IMR-90 (cell line): ENCODE results near the gene SELENOO. TPM values are rescaled to one million over a fixed set of nuclear protein-coding genes. Genes with fewer than 3 reads are reported as not detected.
A peak's percentile ranks its signal among the peaks of the same experiment; 100 is the strongest.

Experiments used
- ATAC-seq: fragments of 200-7000 bp; cut with Tn5 transposase; 2 replicates; pipeline ENCODE4 v1.9.1; 2020; ENCODE audit warnings: low read depth, mild to moderate bottlenecking, moderate library complexity
- BruUV-seq: library from RNA; stranded (reverse); fragments of 400-500 nt; replicated peaks from 2 replicates; lab custom pipeline; 2021; lab: Mats Ljungman, UMichigan
- CTCF ChIA-PET: fragments of 300-600 bp; formaldehyde crosslinking; extraction: SDS; loops from one replicate; lab custom pipeline; 2021; ENCODE audit warnings: antibody characterized with exemption; lab: Yijun Ruan, JAX
- POLR2A ChIA-PET: fragments of 300-600 bp; sonication (Branson Sonifier 250); formaldehyde crosslinking; loops from one replicate; lab custom pipeline; 2022; ENCODE audit warnings: antibody characterized with exemption; ENCODE audit not compliant: unreplicated experiment; lab: Charles Lee
- DNase-seq: peaks from one replicate; pipeline ENCODE4 v3.0.0; 2013
- H2AFZ ChIP-seq: replicated peaks from 2 replicates; pipeline ENCODE3; 2013; ENCODE audit warnings: low read length, mild to moderate bottlenecking; ENCODE audit not compliant: poor library complexity
- H2AK5ac ChIP-seq: 2 replicates; pipeline ENCODE4 v1.6.1; 2013; ENCODE audit warnings: low read depth, low read length, inconsistent platforms
- H2AK9ac ChIP-seq: replicated peaks from 2 replicates; pipeline ENCODE3; 2013; ENCODE audit warnings: mild to moderate bottlenecking, low read depth, low read length, moderate library complexity; ENCODE audit not compliant: poor library complexity
- H2BK120ac ChIP-seq: 2 replicates; pipeline ENCODE4 v1.6.1; 2013; ENCODE audit warnings: low read depth, low read length, inconsistent platforms
- H2BK15ac ChIP-seq: 3 replicates; pipeline ENCODE4 v1.6.1; 2013; ENCODE audit warnings: low read depth, low read length, inconsistent platforms
- H2BK20ac ChIP-seq: 2 replicates; pipeline ENCODE4 v1.6.1; 2013; ENCODE audit warnings: low read depth, mild to moderate bottlenecking, inconsistent platforms, low read length, moderate library complexity
- H2BK5ac ChIP-seq: 2 replicates; pipeline ENCODE4 v1.6.1; 2013; ENCODE audit warnings: mild to moderate bottlenecking, low read depth, low read length, inconsistent platforms; ENCODE audit not compliant: poor library complexity, severe bottlenecking
- H3K14ac ChIP-seq: replicated peaks from 2 replicates; pipeline ENCODE4 v1.6.1; 2013; ENCODE audit warnings: low read depth, low read length, inconsistent platforms
- H3K18ac ChIP-seq: 2 replicates; pipeline ENCODE4 v1.6.1; 2013; ENCODE audit warnings: low read depth, low read length, control low read depth
- H3K23ac ChIP-seq: 2 replicates; pipeline ENCODE4 v1.6.1; 2013; ENCODE audit warnings: low read depth, low read length, inconsistent platforms
- H3K27ac ChIP-seq: 2 replicates; pipeline ENCODE4 v1.5.1; 2013; ENCODE audit warnings: mild to moderate bottlenecking, control low read depth, low read length; ENCODE audit not compliant: insufficient read depth
- H3K27me3 ChIP-seq: 2 replicates; pipeline ENCODE4 v1.6.1; 2013; ENCODE audit warnings: low read length; ENCODE audit not compliant: control insufficient read depth, insufficient read depth
- H3K36me3 ChIP-seq: 2 replicates; pipeline ENCODE4 v1.6.1; 2013; ENCODE audit warnings: low read length, mixed read lengths; ENCODE audit not compliant: control insufficient read depth, insufficient read depth
- H3K4ac ChIP-seq: 2 replicates; pipeline ENCODE4 v1.6.1; 2013; ENCODE audit warnings: low read depth, low read length, inconsistent platforms
- H3K4me1 ChIP-seq: 2 replicates; pipeline ENCODE4 v1.6.1; 2013; ENCODE audit warnings: low read length, mixed read lengths; ENCODE audit not compliant: control insufficient read depth, insufficient read depth
- H3K4me2 ChIP-seq: 2 replicates; pipeline ENCODE4 v1.6.1; 2013; ENCODE audit warnings: low read depth, mild to moderate bottlenecking, control low read depth, low read length, moderate library complexity
- H3K4me3 ChIP-seq: 2 replicates; pipeline ENCODE4 v1.5.1; 2013; ENCODE audit warnings: low read depth, mild to moderate bottlenecking, control low read depth, low read length, moderate library complexity; ENCODE audit not compliant: insufficient read depth
- H3K56ac ChIP-seq: 2 replicates; pipeline ENCODE4 v1.6.1; 2013; ENCODE audit warnings: low read length, inconsistent platforms; ENCODE audit not compliant: insufficient read depth; ENCODE audit errors: extremely low read depth
- H3K79me1 ChIP-seq, 2 experiments: 2 replicates each; pipeline ENCODE4 v1.6.1; 2013; ENCODE audit warnings: low read length in 2 of 2, inconsistent platforms in 1 of 2, low read depth in 1 of 2
- H3K9ac ChIP-seq: 2 replicates; pipeline ENCODE4 v1.6.1; 2013; ENCODE audit warnings: low read depth, low read length, control low read depth
- H3K9me1 ChIP-seq: 2 replicates; pipeline ENCODE4 v1.6.1; 2013; ENCODE audit warnings: low read length, inconsistent platforms; ENCODE audit not compliant: insufficient read depth
- H3K9me3 ChIP-seq: 2 replicates; pipeline ENCODE4 v1.6.1; 2013; ENCODE audit warnings: low read length; ENCODE audit not compliant: control insufficient read depth, insufficient read depth
- H4K20me1 ChIP-seq: 2 replicates; pipeline ENCODE4 v1.6.1; 2013; ENCODE audit warnings: low read length, inconsistent platforms; ENCODE audit not compliant: insufficient read depth
- H4K5ac ChIP-seq: 2 replicates; pipeline ENCODE4 v1.6.1; 2013; ENCODE audit warnings: mild to moderate bottlenecking, low read depth, low read length, control low read depth
- H4K8ac ChIP-seq, 2 experiments: 2 replicates each; pipeline ENCODE4 v1.6.1; 2013; ENCODE audit warnings: low read depth in 2 of 2, low read length in 2 of 2, control low read depth in 1 of 2, inconsistent platforms in 1 of 2
- H4K91ac ChIP-seq: 2 replicates; pipeline ENCODE4 v1.6.1; 2013; ENCODE audit warnings: low read depth, low read length, inconsistent platforms; ENCODE audit not compliant: insufficient read depth
- BHLHE40 ChIP-seq: fragments of 150-350 bp; IDR thresholded peaks from 2 replicates; pipeline ENCODE4 v1.6.1; 2016; ENCODE audit warnings: mild to moderate bottlenecking, low read depth, low read length
- CEBPB ChIP-seq: IDR thresholded peaks from 2 replicates; pipeline ENCODE4 v1.6.1; 2012; ENCODE audit warnings: low read depth, low read length, improper control_type of control experiment
- CHD1 ChIP-seq: IDR thresholded peaks from 2 replicates; pipeline ENCODE4 v1.6.1; 2012; ENCODE audit warnings: low read depth, low read length, improper control_type of control experiment
- CTCF ChIP-seq: conservative IDR thresholded peaks from 2 replicates; pipeline ENCODE4 v1.5.1; 2012; ENCODE audit warnings: mild to moderate bottlenecking, low read depth, low read length, improper control_type of control experiment
- FOS ChIP-seq: fragments of 150-350 bp; IDR thresholded peaks from 2 replicates; pipeline ENCODE4 v1.6.1; 2016; ENCODE audit warnings: low read depth, low read length
- MAFK ChIP-seq: IDR thresholded peaks from 2 replicates; pipeline ENCODE4 v1.6.1; 2012; ENCODE audit warnings: low read depth, low read length, improper control_type of control experiment
- MAZ ChIP-seq: IDR thresholded peaks from 2 replicates; pipeline ENCODE4 v1.6.1; 2012; ENCODE audit warnings: low read depth, mild to moderate bottlenecking, low read length, improper control_type of control experiment, moderate library complexity, borderline replicate concordance
- MXI1 ChIP-seq: IDR thresholded peaks from 2 replicates; pipeline ENCODE4 v1.6.1; 2012; ENCODE audit warnings: low read depth, mild to moderate bottlenecking, low read length, moderate library complexity, borderline replicate concordance
- NFE2L2 ChIP-seq: fragments of 150-350 bp; IDR thresholded peaks from 2 replicates; pipeline ENCODE4 v1.6.1; 2016; ENCODE audit warnings: low read depth, mild to moderate bottlenecking, low read length
- POLR2A ChIP-seq: IDR thresholded peaks from 2 replicates; pipeline ENCODE4 v1.6.1; 2012; ENCODE audit warnings: mild to moderate bottlenecking, low read depth, low read length
- RAD21 ChIP-seq: IDR thresholded peaks from 2 replicates; pipeline ENCODE4 v1.6.1; 2012; ENCODE audit warnings: low read length, improper control_type of control experiment
- RCOR1 ChIP-seq: IDR thresholded peaks from 2 replicates; pipeline ENCODE4 v1.6.1; 2012; ENCODE audit warnings: mild to moderate bottlenecking, low read length, improper control_type of control experiment; ENCODE audit not compliant: insufficient replicate concordance
- RFX5 ChIP-seq: IDR thresholded peaks from 2 replicates; pipeline ENCODE4 v1.8.0; 2012; ENCODE audit warnings: low read depth, mild to moderate bottlenecking, low read length, moderate library complexity
- SMC3 ChIP-seq: fragments of 150-350 bp; IDR thresholded peaks from 2 replicates; pipeline ENCODE4 v1.6.1; 2016; ENCODE audit warnings: low read depth, mild to moderate bottlenecking, antibody characterized with exemption, low read length, moderate library complexity
- WGBS, 2 experiments: methylation state at CpG; one replicate each; pipeline versions ENCODE4 v1.1.5 to v1.1.7; 2013; ENCODE audit warnings: missing lambda C conversion rate in 2 of 2; ENCODE audit not compliant: insufficient read length in 1 of 2; ENCODE audit errors: extremely low coverage in 2 of 2; 5-methylcytosine and 5-hydroxymethylcytosine counted together
- dilution Hi-C: fragments of 300-500 bp; cut with HindIII; formaldehyde crosslinking; loops from one replicate; pipeline ENCODE4 v1.14.3; 2018; ENCODE audit warnings: low sequenced_read_pairs; ENCODE audit not compliant: unreplicated experiment
- in situ Hi-C: fragments of 300-500 bp; cut with MboI; formaldehyde crosslinking; loops from 3 replicates; pipeline ENCODE4 v1.14.3; 2019; ENCODE audit warnings: low sequenced_read_pairs, inconsistent platforms, mixed read lengths
- intact Hi-C: fragments of 100-400 bp; cut with micrococcal nuclease; formaldehyde crosslinking; loops from 2 replicates; pipeline ENCODE4 v1.10.0; 2022
- polyA plus RNA-seq, 3 experiments: library from polyadenylated mRNA; depleted of rRNA; stranded (reverse); fragments of >200 nt; gene quantifications; 2 replicates each; pipeline ENCODE4 v1.2.3, GENCODE V29; 2012; ENCODE audit warnings: low replicate concordance in 1 of 3
- total RNA-seq: library from RNA; depleted of rRNA; stranded (reverse); fragments of >200 nt; gene quantifications from 2 replicates; pipeline ENCODE4 v1.2.3, GENCODE V29; 2012
- TF ChIP-seq, protein P1 (sequence below): fragments of 150-350 bp; IDR thresholded peaks from 2 replicates; pipeline ENCODE4 v1.6.1; 2017; ENCODE audit warnings: mild to moderate bottlenecking, antibody characterized with exemption, low read length, low read depth
- TF ChIP-seq, protein P2 (sequence below): fragments of 150-350 bp; IDR thresholded peaks from 2 replicates; pipeline ENCODE4 v1.6.1; 2016; ENCODE audit warnings: low read depth, mild to moderate bottlenecking, low read length, moderate library complexity, borderline replicate concordance

The SELENOO gene
- total and polyA plus RNA-seq, 2 of the 4 experiments (the other 2 are of a cell fraction), result 10.4 to 21.4 TPM

GRCh38 chr22:50169774-50170341 is 31.0 kb upstream of the SELENOO start:
- H3K27ac ChIP-seq, result no peak overlapping the region
- H2BK5ac ChIP-seq, result no peak overlapping the region
- H3K4me1 ChIP-seq, result no peaks in the 10 kb centered on the region
- H3K18ac ChIP-seq, result no peak overlapping the region
- H2BK120ac ChIP-seq, result no peak overlapping the region
- H3K79me1 ChIP-seq, result no peaks in the 10 kb centered on the region
- H2AK9ac ChIP-seq, result no peak overlapping the region
- H2BK20ac ChIP-seq, result no peak overlapping the region
- no peak overlapping the region for H3K14ac ChIP-seq
- intact Hi-C loops (no loop called here), dilution Hi-C loops (no loop called here), in situ Hi-C loops (no loop called here)
- POLR2A ChIA-PET, result no interaction called here
- H3K36me3 ChIP-seq, result no peaks in the 10 kb centered on the region; the same call in 1 of the 2 replicates
- H2BK15ac ChIP-seq, result no peak overlapping the region
- H3K27me3 ChIP-seq, result peaks cover 27% of the 10 kb centered on the region
- H4K5ac ChIP-seq, result no peak overlapping the region
- 5% methylated on average over 24 of the region's 70 CpGs; no CpG with 5 or more reads in 1 of the 2 experiments for WGBS, 2 experiments
- no peak overlapping the region for H2AK5ac ChIP-seq
- BruUV-seq, result no TSS peak
- no peak overlapping the region for H4K91ac ChIP-seq
- H4K8ac ChIP-seq, result no peak overlapping the region
- peak overlapping the region; percentile 66 for H3K4me3 ChIP-seq
- H3K56ac ChIP-seq, result no peak overlapping the region
- CTCF ChIA-PET, result no interaction called here
- H3K23ac ChIP-seq, result no peak overlapping the region
- peak; percentile 56 for ATAC-seq
- no peaks in the 10 kb centered on the region for H3K9me3 ChIP-seq
- TF ChIP-seq CEBPB, result no peak
- TF ChIP-seq SMC3, result no peak
- no peak for TF ChIP-seq MXI1
- no peak for TF ChIP-seq RCOR1
- no peak for TF ChIP-seq POLR2A
- TF ChIP-seq, protein P1, sequence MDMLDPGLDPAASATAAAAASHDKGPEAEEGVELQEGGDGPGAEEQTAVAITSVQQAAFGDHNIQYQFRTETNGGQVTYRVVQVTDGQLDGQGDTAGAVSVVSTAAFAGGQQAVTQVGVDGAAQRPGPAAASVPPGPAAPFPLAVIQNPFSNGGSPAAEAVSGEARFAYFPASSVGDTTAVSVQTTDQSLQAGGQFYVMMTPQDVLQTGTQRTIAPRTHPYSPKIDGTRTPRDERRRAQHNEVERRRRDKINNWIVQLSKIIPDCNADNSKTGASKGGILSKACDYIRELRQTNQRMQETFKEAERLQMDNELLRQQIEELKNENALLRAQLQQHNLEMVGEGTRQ, result no peak
- no peak for TF ChIP-seq BHLHE40
- TF ChIP-seq MAFK, result no peak
- TF ChIP-seq MAZ, result 0 out of 2 replicates have a peak, but pooled peaks have one; percentile 31
- TF ChIP-seq FOS, result no peak
- TF ChIP-seq RAD21, result no peak
- TF ChIP-seq NFE2L2, result peak; percentile 86
- TF ChIP-seq CTCF, result no peak
- TF ChIP-seq RFX5, result no peak
- TF ChIP-seq, protein P2, sequence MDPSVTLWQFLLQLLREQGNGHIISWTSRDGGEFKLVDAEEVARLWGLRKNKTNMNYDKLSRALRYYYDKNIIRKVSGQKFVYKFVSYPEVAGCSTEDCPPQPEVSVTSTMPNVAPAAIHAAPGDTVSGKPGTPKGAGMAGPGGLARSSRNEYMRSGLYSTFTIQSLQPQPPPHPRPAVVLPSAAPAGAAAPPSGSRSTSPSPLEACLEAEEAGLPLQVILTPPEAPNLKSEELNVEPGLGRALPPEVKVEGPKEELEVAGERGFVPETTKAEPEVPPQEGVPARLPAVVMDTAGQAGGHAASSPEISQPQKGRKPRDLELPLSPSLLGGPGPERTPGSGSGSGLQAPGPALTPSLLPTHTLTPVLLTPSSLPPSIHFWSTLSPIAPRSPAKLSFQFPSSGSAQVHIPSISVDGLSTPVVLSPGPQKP, result no peak
- TF ChIP-seq CHD1, result no peak
- no peak for DNase-seq
- H3K4me2 ChIP-seq, result peak overlapping the region; percentile 65
- no peaks in the 10 kb centered on the region for H4K20me1 ChIP-seq
- H3K9ac ChIP-seq, result peak overlapping the region; percentile 37; the same call in 1 of the 2 replicates
- peak overlapping the region; percentile 80 for H2AFZ ChIP-seq
- H3K4ac ChIP-seq, result no peak overlapping the region
- no peaks in the 10 kb centered on the region for H3K9me1 ChIP-seq
